IPS-18c (cell line): ENCODE measurements around the gene EOLA2.
"Not testable (repeated sequence)": the region's sequence is repeated elsewhere in the genome, so short reads cannot be mapped to it uniquely, and the experiment has no call there.

Experiments
- H3K4me3 ChIP-seq: 2 replicates; pipeline ENCODE4 v1.7.0; 2013; ENCODE audit warnings: low read depth, mild to moderate bottlenecking, low read length, moderate library complexity; ENCODE audit not compliant: insufficient read depth
- H3K9me3 ChIP-seq: one replicate; pipeline ENCODE4 v1.6.1; 2013; ENCODE audit warnings: mild to moderate bottlenecking, low read length, moderate library complexity; ENCODE audit not compliant: control insufficient read depth, insufficient read depth

The EOLA2 gene

DNA sequence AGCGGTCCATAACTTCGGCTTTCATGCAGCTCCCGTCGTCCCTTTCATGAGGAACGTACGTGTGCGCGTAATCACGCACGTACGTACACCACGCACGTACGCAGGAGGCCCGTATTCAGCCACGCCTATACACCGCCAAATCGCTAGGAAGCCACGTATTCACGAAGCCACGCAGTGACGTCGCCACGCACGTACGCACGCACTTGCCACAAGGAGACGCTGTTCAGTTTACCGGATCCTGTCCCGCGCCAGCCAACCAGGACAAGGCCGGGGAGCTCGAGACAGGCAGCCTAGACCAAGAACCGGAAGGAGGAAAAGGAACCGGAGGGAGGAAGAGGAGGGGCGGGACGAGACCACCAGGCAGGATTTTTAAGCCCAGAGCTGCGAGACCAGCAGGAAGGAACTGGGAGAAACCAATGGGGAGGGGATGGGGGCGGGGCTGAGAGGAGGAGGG lies at the start of gene EOLA2:
TSS of gene EOLA2 (minus strand) at position 65 of the 454 bp plus-strand sequence. CDS start 4,617 bp downstream, outside the sequence.
- Histone ChIP-seq H3K9me3 (peaks cover 7% of the 10 kb centered on the region), H3K4me3 (peak within 1 kb of the TSS; percentile 77)

DNA sequence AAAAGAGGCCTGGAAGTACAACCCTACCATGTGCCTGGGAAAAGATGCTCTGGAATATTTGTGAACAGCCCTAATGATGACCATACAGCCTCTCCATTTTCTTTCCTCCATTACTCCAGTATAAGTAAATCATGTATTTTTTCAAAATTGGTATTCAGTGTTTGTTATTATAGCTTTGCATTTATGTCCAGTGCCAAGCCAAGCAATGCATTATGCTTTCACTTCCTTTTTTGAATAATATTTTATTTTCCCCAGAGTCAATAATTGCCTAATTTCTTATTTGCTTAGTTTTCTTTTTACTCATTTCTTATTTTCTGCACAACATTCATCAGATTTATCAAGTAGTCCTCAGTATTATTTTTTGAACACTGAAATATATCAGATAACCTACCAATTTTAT lies 49.3 kb upstream of the EOLA2 start:
- H3K4me3 ChIP-seq: no peak overlapping the region

DNA sequence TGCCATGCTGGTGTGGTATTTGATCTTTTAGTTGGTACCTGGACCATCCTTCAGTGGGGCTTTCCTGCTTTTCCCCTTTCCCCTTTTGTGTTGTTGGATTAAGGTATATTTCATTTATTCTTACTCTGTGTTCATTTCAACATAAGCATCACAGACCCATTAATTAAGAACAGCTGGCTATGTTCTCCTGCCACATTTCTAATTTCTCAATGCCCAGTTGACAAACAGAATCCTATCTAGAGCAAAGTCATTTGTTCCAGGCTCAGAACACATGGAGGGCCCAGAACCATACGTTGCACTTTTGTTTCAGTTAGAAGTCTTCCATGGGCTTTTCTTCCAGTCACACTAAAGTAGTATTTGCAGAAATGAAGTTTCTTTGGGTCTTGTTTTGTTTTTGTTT lies 46.1 kb upstream of the EOLA2 start:
- Histone ChIP-seq H3K4me3 (no peak overlapping the region), H3K9me3 (no peaks in the 10 kb centered on the region)

More for the DNA sequence above, 49.3 kb upstream of the EOLA2 start:
- H3K9me3 ChIP-seq: no peaks in the 10 kb centered on the region

DNA sequence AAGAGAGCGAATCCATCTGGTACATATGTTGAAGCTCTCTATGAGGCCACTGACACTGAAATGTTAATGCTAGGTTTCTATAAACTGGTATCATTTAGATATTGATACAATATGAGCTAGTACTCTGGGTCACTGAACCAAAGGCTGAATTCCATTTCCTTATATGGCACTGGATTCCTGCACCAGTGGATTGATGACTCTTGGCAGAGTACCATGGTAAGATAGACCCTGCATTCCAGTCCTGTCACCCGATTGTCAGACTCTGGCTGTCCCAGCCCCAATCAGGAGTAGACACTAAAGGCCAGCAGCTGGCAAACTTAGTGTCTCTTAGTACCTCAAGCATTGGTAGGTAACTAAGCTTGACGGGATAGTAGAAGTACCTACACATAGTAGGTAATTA lies 44.0 kb upstream of the EOLA2 start:
- Histone ChIP-seq H3K4me3 (no peak overlapping the region), H3K9me3 (no peaks in the 10 kb centered on the region)

DNA sequence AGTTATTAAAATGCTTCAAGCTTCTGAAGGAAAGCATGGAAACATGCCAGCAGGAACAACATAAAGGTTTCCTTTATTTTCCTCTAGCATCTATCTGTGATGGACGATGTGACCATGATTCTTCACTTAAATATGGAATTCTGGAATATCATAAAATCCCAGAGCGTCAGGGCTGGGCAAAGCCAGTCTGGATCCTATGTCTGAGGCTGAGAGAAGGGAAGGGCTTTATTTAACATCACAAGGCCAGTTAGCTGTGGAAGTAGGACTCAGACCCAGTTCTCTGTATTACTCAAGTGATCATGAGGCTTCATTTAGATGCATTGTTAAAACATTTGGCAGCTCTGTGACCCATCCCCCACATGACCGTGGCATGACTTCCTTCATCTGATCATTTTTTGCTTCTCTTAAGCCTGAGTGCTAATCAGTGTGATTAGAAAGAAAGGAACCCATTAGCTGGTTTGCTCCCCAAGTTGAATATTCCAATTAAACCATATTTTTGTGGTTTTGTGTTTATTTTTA lies 40.9 kb upstream of the EOLA2 start:
- Histone ChIP-seq H3K9me3 (no peaks in the 10 kb centered on the region), H3K4me3 (no peak overlapping the region)

DNA sequence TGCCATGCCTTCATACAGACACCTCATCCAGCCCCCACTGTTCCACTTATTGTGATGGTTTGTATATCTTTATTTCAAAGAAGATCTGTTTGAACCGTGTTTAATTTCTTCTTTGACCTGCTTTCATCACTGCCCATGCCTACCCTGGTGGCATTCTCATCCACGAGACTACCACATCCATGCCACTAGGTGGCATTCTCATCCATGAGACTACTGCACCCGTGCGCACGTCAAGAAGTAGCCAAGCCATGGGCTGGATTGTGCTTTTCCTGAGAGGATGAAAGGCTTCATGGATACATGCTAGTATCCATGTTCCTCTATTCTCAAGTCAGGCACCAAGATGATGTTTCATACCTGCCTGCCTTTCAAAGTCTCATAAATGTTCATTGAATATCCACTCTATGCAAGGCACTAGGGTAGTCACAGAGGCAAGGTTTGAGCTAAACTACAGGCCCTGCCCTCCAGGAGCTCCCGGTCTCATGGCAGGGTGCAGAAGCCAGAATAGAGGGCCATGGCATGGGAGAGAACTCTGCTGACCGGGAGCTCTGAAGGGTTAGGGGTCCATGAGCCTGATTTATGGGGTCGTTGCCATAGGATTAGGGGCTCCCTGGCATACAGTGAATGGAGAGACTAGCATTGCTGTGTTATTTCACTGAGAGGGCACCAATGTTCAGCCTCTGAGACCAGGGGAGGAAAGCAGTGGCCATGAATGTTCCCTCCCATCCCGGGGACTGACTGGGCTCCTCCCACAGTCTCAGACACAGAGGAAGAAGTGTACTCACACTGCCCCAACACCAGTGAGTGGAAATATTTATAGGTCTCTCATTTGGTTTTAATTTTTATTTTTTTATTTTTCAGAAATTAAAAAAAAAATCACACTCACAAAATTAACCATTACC lies 24.8 kb upstream of the EOLA2 start:
- Histone ChIP-seq H3K9me3 (no peaks in the 10 kb centered on the region), H3K4me3 (no peak overlapping the region)

DNA sequence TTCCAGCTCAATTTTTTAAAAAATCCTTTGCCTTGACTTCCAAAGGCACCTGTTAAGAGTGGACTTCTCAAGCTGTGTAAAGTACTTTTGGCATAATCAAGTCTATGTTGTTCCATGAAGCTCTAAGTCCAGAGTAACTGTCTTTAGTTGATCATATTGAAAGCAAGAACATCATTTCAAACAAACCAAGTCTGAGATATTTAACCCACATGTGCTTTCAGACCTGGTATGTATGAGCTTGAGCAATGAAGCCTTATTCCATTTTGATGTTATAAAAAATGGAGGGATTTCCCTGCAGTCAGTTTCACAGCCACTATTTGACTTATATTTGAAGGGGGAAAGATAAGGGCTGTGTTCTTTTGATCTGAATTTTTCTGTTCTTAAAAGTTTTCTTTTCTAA lies 23.7 kb upstream of the EOLA2 start:
- Histone ChIP-seq H3K9me3 (no peaks in the 10 kb centered on the region), H3K4me3 (no peak overlapping the region)

DNA sequence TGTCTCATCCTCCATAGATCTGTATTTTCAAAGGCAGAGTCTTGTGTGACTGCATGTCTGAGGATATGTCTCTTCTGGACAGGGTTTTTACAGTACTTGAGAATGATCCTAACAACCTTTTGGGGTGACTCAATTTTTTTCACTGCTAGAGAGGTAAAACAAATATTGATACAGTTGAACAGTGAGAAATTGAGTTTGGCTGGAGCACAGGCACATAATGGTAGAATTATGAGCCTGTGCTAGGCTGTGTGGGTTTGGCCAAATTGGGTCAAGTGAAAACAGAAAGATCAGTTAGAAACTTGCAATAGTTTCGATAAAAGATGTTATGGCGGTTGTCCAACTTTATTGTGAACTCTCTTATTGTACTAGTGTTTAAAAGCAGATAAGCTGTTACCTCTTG lies 23.3 kb upstream of the EOLA2 start:
- Histone ChIP-seq H3K9me3 (no peaks in the 10 kb centered on the region), H3K4me3 (no peak overlapping the region)

DNA sequence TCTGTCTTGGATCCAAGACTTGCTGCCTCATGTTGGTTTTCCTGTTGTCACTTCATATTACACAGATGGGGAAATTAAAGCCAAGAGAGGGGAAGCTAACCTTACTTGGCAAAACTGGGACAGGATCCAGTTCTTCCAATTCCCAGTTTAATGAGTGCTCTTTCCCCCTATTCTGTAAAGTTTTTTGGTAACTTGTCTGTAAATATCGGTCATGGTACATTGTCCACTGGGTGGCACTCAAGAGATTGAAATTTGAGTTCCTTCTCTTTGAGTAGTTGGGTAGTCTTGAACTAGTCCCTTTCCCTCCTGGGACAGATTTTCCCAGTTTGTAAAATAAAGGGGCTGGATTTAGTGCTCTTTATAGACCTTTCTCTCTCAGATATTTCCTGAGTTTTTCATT lies 12.4 kb upstream of the EOLA2 start:
- Histone ChIP-seq H3K9me3 (peaks cover 3% of the 10 kb centered on the region), H3K4me3 (no peak overlapping the region)

DNA sequence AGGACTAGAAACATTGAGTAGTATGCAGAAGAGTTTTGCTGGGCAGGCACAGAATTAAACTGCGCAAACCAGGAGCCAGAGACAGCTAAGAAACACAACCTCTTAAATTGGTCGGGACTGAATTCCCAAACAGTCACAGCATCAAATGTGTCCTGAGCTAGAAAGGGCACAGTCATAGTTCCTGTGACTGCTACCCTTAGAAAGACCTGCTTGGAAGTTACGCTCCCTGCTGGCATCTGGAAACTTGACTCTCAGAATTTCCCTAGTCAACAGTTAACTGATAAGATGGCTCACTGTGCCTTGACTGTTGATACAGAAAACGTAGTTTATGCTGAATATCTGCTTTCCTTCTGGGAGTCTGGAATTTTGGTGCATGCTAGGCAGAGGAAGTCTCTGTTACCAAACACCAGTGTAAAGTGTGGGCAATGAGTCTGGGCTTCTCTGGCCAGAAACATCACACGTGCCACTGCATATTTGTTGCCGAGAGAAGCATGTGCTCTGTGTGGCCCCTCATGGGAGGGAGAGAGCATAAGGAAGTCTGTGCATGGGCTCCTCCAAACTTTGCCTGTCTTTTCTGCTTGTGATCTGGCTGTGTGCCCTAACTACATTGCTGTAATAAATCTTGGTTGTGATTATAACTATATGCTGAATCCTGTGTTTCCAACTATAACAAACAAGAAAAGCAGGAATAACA lies 11.6 kb upstream of the EOLA2 start:
- no peak overlapping the region for H3K4me3 ChIP-seq
- H3K9me3 ChIP-seq: peaks cover 3% of the 10 kb centered on the region

DNA sequence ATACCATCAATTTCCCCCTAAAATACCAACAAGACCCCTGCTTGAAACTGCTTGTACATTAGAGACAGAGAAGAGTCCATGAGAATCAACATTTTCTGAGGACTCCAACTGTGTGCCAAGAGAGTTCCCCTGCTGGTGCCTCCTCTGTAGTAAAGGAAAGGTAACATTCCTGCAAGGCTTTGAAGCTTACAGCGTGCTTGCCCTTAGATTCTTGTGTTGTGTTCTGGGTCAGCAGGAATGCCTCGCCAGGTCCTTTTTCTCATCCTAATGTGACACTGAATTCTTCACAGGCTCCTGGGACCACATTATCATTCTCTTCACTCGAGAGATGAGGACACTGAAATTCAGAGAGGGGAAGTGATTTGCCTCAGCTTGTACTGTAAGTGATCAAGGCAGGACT lies 9.7 kb upstream of the EOLA2 start:
- no peak overlapping the region for H3K4me3 ChIP-seq
- peaks cover 3% of the 10 kb centered on the region for H3K9me3 ChIP-seq

DNA sequence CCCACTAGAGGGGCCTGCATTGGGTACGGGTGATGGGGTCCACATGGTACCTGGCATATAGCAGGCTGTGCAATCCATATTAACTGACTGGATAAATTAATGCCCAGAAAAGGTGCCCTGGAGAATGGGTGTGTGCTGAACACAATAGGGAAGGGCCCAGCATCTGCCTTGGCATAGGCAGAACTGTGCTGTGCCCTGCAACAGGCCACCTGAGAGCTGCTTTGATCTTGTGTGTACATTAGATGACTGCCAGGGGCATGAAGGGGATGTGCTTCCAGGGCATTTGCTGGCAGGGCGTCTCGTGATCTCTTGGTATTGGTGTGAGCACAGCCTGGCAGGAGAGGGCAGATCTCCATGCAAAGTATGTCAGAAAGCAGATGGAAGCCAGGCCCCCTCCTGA lies 8.6 kb upstream of the EOLA2 start:
- not testable (repeated sequence) for H3K4me3 ChIP-seq, H3K9me3 ChIP-seq

DNA sequence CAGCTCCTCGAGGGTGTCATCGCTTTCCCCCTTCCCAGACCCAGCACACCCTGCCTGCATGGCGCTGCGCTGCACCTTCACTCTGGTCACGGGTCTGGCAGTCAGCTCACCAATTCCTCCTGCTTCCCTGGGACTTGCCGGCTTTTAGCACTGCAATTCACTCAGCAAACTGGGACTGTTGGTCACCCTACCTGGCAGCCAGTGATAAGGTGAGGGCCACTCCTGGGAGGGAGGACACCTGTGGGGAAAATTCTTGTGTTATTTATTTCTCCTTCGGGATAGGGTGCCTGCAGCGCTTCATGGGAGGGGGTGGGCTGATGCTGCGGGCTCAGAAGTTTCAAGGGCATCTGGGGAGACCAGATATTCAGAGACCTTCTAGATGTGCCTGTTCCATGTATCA lies 7.5 kb upstream of the EOLA2 start:
- H3K4me3 ChIP-seq, H3K9me3 ChIP-seq: not testable (repeated sequence)

DNA sequence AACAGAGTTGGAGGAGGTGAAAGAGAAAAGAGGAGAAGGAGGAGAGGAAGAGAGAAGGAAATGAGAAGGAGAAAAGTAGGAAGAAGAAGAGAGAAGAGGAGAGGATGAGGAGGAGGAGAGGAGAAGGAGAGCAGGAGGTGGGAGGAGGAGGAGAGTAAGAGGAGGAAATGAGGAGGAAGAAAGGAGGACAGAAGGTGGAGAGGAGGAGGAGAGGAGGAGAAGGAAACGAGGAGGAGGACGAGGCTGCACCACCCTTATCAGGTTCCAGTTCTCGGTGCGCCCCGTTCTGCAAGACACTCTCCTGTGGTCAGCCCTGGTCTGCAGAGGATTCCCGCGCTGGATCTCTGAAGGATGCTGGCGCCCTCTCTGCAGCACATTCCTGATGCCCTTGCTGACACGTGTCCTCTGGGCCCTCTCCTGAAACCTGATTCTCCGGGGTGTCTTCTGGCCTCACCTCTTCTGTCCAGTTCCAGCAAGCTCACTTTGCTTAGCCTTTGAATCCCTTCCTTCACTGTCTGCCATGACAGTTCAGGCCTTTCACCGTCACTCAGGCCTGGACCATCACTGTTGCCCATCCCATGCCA lies 6.9 kb upstream of the EOLA2 start:
- not testable (repeated sequence) for H3K4me3 ChIP-seq, H3K9me3 ChIP-seq

DNA sequence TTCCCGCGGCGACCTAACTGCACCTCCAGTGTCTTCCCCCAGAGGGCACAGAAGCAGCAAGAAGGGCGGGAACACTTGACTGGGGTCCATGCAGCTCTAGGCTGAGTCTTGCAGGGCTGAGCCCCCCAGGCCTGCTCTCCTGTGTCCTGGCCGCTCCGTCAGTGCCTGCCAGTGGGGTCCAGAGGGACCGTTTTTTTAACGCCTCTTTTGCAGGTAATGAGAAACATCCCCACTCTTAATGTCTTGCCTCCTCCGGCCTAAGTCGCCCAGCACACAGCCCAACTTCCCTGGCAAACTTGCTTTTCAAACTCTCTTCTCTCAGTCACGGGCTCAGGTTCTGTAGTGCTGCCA lies 2.4 kb upstream of the EOLA2 start:
- not testable (repeated sequence) for H3K9me3 ChIP-seq, H3K4me3 ChIP-seq

DNA sequence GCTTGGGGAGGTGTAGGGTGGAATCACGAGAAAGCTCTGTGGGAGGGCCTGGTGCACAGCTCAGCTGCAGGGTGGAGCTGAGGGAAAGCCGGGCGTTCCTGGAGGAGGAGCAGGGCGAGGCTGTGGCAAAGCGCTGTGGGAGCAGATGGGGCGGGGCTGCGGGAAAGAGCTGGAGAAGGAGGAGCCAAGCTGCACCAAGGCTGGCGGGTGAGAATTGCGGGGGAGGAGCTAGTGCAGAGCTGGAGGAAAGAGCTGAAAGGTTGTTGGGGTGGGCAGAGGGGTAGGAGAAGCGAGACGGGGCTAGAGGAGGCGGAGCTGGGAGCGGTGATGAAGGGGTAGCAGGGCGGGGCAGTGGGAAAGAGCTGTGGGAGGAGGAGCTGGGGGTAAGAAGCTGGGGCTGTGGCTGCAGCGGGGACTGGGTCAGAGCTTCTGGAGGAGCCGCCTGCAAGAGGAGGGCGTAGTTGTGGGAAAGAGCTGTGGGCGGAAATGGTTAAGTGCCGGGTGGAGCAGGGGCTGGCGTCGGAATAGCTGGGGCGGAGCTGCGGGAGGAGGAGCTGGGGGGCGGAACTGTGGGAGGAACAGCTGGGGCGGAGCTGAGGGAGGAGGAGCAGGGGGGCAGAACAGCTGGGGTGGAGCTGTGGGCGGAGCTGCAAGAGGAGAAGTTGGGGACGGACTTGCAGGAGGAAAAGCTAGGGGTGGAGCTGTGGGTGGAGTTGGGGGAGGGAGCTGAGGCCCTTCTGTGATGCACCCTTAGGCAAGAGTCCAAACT lies 1.8 kb upstream of the EOLA2 start:
- Histone ChIP-seq H3K4me3 (peak overlapping the region; percentile 69), H3K9me3 (peaks cover 7% of the 10 kb centered on the region)

DNA sequence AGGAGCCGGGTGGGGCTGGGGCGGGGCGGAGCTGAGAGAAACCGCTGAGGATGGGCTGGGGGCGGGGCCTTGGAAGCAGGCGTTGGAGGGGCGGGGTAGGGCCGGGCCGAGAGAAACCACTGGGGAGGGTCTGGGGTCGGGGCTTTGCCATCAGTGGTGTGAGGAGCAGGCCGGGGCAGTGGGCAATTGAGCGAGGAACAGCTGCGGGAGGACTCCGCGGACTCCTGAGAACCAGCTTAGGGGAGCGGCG lies 1.3 kb upstream of the EOLA2 start:
- peaks cover 7% of the 10 kb centered on the region for H3K9me3 ChIP-seq
- H3K4me3 ChIP-seq: peak overlapping the region; percentile 69
